NCI-H524 (cell line): ENCODE results near the gene PNMA3.
"Not testable (repeated sequence)": the region's sequence is repeated elsewhere in the genome, so short reads cannot be mapped to it uniquely, and the experiment has no call there.

Experiments
- DNase-seq, 2 experiments: peaks; one replicate each; lab custom pipeline; 2025; lab: John Stamatoyannopoulos, UW

Gene PNMA3

DNA sequence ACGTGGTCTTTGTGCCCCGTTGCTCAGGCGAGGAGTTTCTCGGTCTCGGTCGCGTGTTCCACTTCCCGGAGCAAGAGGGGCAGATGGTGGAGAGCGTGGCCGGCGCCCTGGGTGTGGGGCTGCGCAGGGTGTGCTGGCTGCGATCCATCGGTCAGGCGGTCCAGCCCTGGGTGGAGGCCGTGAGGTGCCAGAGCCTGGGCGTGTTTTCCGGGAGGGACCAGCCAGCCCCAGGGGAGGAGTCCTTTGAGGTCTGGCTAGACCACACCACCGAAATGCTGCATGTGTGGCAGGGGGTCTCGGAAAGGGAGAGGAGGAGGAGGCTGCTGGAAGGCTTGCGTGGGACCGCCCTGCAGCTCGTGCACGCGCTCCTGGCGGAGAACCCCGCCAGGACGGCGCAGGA lies 17.1 kb downstream of the PNMA3 start:
- not testable (repeated sequence) for DNase-seq

DNA sequence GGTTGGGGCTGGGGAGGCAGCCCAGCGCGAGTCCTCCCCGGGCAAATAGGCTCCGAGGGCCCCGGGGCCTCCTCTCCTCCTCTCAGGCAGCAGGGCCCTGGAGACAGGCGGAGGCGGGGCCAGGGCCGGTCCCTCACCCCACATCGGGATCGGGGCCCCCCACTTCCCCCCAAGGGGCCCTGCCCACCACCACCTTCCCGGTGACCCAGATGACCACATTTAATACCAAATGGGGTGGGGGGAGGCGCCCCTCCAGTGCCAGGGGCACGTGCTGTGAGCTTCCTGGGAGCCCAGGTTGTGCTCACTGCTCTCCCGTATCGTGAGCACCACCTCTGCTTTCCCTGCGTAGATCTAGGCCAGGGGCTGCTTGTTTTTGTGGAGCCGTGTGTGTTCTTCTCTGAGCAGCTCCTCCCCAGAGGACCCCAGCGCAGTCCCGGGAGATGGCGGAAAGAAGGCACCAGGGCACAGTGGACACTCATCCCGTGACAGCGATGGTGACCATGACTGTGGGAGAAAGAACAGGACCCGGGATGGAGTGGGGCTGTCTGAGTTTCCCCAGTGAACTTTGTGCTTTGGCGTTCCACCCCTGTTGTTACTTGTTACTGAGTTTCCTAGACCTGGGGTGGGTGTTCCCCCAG lies 18.1 kb downstream of the PNMA3 start:
- no peak for DNase-seq

DNA sequence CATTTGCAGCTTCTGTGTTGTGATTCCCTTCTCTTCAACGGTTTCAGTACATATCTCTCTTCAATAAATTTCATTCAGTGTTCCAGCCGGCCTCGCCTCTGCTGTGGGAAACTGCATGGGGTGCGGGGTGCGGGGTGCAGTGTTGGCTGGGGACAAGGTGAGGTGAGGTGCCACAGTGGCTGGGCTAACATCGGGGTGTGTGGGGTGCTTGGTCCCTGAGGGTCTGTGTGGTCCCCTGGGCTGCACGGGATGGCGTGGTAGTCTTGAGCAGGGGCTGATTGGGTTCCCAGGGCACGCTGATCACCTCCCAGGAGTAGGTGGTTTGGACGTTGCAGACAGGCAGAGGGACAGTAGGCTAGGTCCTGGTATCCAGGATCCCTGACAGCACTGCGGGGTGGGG lies 18.7 kb downstream of the PNMA3 start:
- no peak for DNase-seq

DNA sequence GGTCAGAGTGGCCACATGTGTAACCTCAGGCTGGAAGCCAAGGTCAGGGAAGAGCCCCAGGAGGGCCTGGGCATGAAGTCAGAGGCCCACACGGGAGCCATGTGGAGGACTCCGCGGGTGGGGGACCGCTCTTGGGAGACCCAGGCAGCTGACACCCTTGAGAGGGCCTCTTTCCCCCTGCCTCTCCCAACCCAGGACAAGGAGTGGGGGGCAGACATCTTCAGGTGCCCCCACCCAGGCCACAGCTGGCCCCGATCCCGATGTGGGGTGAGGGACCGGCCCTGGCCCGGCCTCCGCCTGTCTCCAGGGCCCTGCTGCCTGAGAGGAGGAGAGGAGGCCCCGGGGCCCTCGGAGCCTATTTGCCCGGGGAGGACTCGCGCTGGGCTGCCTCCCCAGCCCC lies 19.1 kb downstream of the PNMA3 start:
- DNase-seq = no peak

DNA sequence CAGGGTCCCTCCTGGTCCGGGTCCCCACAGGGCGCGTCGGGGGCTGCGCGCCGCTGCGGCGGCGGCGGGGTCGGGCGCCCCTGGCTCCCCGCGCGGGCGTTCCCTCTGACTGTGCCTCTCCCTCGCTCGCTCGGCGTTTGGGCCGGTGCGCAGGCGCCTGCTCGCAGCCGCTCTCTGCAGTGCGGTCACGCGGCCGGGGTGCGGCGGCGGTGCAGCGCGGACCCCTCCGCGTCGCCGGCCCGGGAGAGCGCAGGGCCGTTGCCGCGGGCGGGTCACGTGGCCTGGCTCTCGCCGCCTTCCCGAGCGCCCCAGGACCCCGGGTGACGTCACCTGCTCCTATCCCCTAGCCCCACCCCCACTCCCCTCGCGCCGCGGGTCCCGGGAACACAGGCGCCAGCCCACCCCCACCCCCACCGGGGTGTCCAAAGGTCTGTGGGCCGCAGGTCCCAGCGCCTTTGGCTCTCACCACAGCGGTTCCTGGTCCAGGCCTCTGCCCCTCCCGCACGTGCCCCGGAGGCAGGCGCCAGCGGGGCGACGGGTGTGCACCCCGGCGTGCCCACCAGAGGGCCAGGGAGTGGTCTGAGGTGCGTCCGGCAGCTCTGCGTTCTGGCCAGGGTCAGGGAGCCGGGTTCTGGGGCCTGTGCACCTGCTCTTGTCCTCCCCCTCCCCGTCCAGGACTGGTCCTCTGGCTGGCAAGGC lies 21.3 kb downstream of the PNMA3 start:
- not testable (repeated sequence) for DNase-seq

DNA sequence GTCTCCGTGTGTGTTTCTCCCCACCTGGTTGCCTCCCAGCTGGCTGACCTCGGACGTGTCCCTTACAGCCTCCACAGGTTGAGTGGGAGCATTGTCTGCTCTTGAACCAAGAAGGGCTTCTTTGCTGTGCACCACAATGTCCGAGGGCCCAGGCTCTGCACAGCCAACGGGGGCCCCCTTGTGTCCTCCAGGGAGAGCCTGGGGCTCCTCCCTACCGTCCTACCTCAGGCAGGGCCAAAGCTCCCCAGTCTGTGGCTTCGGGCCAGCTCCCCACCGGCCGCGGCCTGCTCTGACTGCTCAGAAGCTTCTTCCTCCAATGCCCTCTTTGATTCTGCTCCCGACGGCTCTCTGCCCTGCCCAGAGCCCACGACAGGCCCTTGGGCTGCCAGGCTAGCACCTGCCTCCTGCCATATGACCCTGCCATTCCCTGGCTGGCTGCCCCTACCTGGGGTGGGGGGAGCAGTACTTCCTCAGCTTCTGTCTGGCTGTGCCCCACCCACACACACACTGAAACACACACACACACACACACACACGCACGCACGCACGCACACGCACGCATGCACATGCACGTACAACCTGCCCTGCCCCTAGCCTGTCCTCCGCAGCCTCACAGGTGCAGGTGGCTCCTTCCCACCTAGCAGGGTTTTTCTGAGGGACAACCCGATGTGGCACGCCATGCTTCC lies 27.1 kb downstream of the PNMA3 start:
- not testable (repeated sequence) for DNase-seq

DNA sequence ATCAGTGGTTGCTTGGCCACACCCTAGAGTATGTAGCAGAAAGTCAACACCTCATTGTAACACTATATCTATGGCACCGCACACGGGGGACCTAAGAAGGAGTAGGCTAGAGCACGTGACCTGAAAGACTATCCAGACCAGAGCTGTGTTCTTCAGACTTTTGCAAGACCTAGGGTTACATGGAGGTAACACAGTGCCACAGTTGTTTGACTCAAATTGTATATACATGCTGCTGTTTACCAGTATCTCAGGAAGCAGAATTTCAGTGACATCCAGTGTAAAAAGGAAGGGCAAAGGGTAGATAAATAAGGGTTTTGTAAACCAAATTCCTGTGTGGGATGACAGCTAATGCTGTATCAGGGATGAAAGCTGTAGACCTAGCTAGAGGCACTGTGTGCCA lies 46.1 kb downstream of the PNMA3 start:
- DNase-seq = no peak

DNA sequence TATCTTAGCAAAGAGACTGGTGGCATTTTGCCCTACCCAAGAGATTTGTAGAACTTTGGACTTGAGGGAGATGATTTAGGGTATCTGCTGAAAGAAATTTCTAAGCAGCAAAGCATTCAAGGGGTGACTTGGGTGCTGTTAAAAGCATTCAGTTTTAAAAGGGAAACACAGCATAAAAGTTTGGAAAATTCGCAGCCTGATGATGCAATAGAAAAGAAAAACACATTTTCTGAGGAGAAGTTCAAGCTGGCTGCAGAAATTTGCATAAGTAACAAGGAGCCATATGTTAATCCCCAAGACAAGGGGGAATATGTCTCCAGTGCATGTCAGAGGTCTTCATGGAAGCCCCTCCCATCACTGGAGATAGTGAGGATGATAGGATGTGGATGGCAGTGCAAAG lies 48.7 kb downstream of the PNMA3 start:
- DNase-seq = not testable (repeated sequence)

DNA sequence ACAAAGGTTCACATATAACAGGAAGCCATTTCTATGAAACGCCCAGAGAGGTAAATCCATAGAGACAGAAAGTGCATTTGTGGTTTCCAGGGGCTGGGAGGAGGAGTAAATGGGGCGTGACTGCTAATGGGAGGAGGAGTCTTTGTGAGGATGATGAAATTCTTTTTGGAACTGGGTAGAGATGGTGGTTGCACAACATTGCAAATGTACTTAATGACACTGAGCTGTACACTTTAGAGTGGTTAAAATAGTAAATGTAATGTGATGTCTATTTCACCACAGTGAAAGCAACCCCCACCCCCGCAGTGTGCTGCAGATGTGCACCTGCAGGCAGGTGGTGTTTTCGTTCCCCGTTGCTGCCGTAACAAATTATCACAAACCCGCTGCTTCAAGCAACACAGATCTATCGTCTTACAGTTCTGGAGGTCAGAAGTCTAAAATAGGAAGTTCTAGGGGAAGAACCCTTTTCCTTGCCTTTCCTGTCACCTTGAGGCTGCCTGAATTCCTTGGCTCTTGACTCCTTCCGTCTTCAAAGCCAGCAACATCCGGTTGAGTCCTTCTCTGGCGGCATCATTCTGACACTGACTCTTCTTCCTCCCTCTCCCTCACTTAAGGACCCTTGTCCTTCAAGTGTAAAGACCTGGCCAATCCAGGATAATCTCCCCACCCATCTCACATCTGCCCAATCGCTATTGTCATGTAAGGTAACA lies 50.0 kb downstream of the PNMA3 start:
- not testable (repeated sequence) for DNase-seq
